A549 (cell line): Measurements from ENCODE around the gene GNL2. TPM values are rescaled to one million over a fixed set of nuclear protein-coding genes. Genes with fewer than 3 reads are reported as not detected.
"Not testable (repeated sequence)": the region's sequence is repeated elsewhere in the genome, so short reads cannot be mapped to it uniquely, and the experiment has no call there.

Experiments used
- ATAC-seq, 2 experiments: fragments of 200-7000 bp in 1 of 2; fragments of >200 bp in 1 of 2; cut with Nextera tagmentation in 1 of 2; cut with Tn5 transposase in 1 of 2; 3 replicates each; pipeline versions ENCODE4 v1.8.0 to v1.9.1; 2018 to 2020; ENCODE audit warnings: mild to moderate bottlenecking in 1 of 2, moderate library complexity in 1 of 2
- CTCF ChIA-PET: fragments of 300-600 bp; sonication (Branson Sonifier 250); formaldehyde crosslinking; extraction: SDS; loops from one replicate; lab custom pipeline; 2021; ENCODE audit warnings: antibody characterized with exemption, inconsistent platforms; lab: Yijun Ruan, JAX
- POLR2A ChIA-PET: fragments of 350-600 bp; formaldehyde crosslinking; extraction: SDS; loops from one replicate; lab custom pipeline; 2021; ENCODE audit warnings: antibody characterized with exemption, inconsistent platforms; lab: Yijun Ruan, JAX
- DNase-seq, 2 experiments: peaks; one replicate each; pipeline versions ENCODE4 v3.0.0 to v3.0.0-alpha.2; 2011 to 2016; ENCODE audit warnings: low read depth in 1 of 2, low spot score in 1 of 2
- FAIRE-seq: peaks from 2 replicates; lab custom pipeline; 2011; peaks lifted over from hg19 to GRCh38; lab: Jason Lieb, UNC
- H3K27ac ChIP-seq, 2 experiments: fragments of >200 bp; sonication (Bioruptor Twin); formaldehyde crosslinking; 3 replicates each; pipeline ENCODE4 v1.5.1; 2016 to 2017
- H3K4me1 ChIP-seq: fragments of >200 bp; sonication (Bioruptor Twin); formaldehyde crosslinking; 3 replicates; pipeline ENCODE4 v1.6.1; 2016
- H3K4me2 ChIP-seq: fragments of >200 bp; sonication (Bioruptor Twin); formaldehyde crosslinking; 3 replicates; pipeline ENCODE4 v1.6.1; 2016
- H3K4me3 ChIP-seq: fragments of >200 bp; sonication (Bioruptor Twin); formaldehyde crosslinking; 3 replicates; pipeline ENCODE4 v1.5.1; 2016
- H3K9me3 ChIP-seq: fragments of >200 bp; sonication (Bioruptor Twin); formaldehyde crosslinking; 3 replicates; pipeline ENCODE4 v1.6.1; 2016
- BHLHE40 ChIP-seq: IDR thresholded peaks from 2 replicates; pipeline ENCODE4 v1.6.1; 2012; ENCODE audit warnings: low read depth, low read length, inconsistent platforms
- EHF ChIP-seq: fragments of 250-450 bp; sonication (Bioruptor Pico); IDR thresholded peaks from 2 replicates; pipeline ENCODE4 v1.5.0; 2020; ENCODE audit warnings: mild to moderate bottlenecking
- EHMT2 ChIP-seq: fragments of 200-600 bp; sonication (generic); IDR thresholded peaks from 2 replicates; pipeline ENCODE4 v1.6.1; 2016; ENCODE audit warnings: antibody characterized with exemption, low read depth, mild to moderate bottlenecking, moderate library complexity
- ESRRA ChIP-seq: fragments of 150-350 bp; IDR thresholded peaks from 2 replicates; pipeline ENCODE4 v1.6.1; 2014; ENCODE audit warnings: mild to moderate bottlenecking, low read length, borderline replicate concordance
- GATA3 ChIP-seq: IDR thresholded peaks from 2 replicates; pipeline ENCODE4 v1.6.1; 2012; ENCODE audit warnings: borderline replicate concordance
- HOXA7 ChIP-seq: fragments of 250-450 bp; sonication (Bioruptor Pico); IDR thresholded peaks from 2 replicates; pipeline ENCODE4 v1.5.0; 2020; ENCODE audit warnings: mild to moderate bottlenecking, moderate library complexity
- HOXB5 ChIP-seq: fragments of 250-450 bp; sonication (Bioruptor Pico); IDR thresholded peaks from 2 replicates; pipeline ENCODE4 v1.5.0; 2020; ENCODE audit warnings: mild to moderate bottlenecking, moderate library complexity
- JUNB ChIP-seq: fragments of >200 bp; sonication (Bioruptor Twin); formaldehyde crosslinking; IDR thresholded peaks from 2 replicates; pipeline ENCODE4 v1.6.1; 2016
- KDM5A ChIP-seq: fragments of 200-600 bp; sonication (generic); IDR thresholded peaks from 2 replicates; pipeline ENCODE4 v1.6.1; 2016; ENCODE audit warnings: antibody characterized with exemption, mild to moderate bottlenecking
- MAFK ChIP-seq: fragments of 450-650 bp; IDR thresholded peaks from 2 replicates; pipeline ENCODE4 v1.6.1; 2014; ENCODE audit not compliant: partially characterized antibody
- RARB ChIP-seq: fragments of 250-450 bp; sonication (Bioruptor Pico); IDR thresholded peaks from 2 replicates; pipeline ENCODE4 v1.8.0; 2021; ENCODE audit warnings: mild to moderate bottlenecking, moderate library complexity
- RFX5 ChIP-seq: fragments of 450-650 bp; IDR thresholded peaks from 2 replicates; pipeline ENCODE4 v1.7.1; 2014; ENCODE audit warnings: antibody characterized with exemption, mild to moderate bottlenecking, moderate library complexity
- SREBF2 ChIP-seq: fragments of 450-650 bp; IDR thresholded peaks from 2 replicates; pipeline ENCODE4 v1.6.1; 2014; ENCODE audit warnings: mild to moderate bottlenecking, moderate library complexity
- TFCP2L1 ChIP-seq: fragments of 250-450 bp; sonication (Bioruptor Pico); IDR thresholded peaks from 2 replicates; pipeline ENCODE4 v1.5.0; 2021; ENCODE audit warnings: mild to moderate bottlenecking
- ZC3H11A ChIP-seq: fragments of 450-650 bp; IDR thresholded peaks from 2 replicates; pipeline ENCODE4 v1.6.1; 2014; ENCODE audit warnings: antibody characterized with exemption, mild to moderate bottlenecking
- ZNF302 ChIP-seq: fragments of 250-450 bp; sonication (Bioruptor Pico); IDR thresholded peaks from 2 replicates; pipeline ENCODE4 v1.9.0; 2021; ENCODE audit warnings: inconsistent platforms, mild to moderate bottlenecking, moderate library complexity
- WGBS: methylation state at CpG from one replicate; pipeline ENCODE4 v1.1.6; 2017; ENCODE audit errors: missing lambda C conversion rate; 5-methylcytosine and 5-hydroxymethylcytosine counted together
- polyA plus RNA-seq, 4 experiments: library from polyadenylated mRNA; depleted of rRNA in 3 of 4; stranded (reverse); fragments of >200 nt; fragmentation: RNase III in 1 of 4; extraction: RNeasy Plus Mini Kit Qiagen cat#74134 plus additional on column Dnase treatment in 1 of 4; gene quantifications; 2 replicates in 3 of 4; 3 replicates in 1 of 4; pipeline ENCODE4 v1.2.3, GENCODE V29; 2011 to 2017
- TF ChIP-seq, protein P1 (sequence below): fragments of 450-650 bp; IDR thresholded peaks from 2 replicates; pipeline ENCODE4 v1.6.1; 2014; ENCODE audit warnings: antibody characterized with exemption
- TF ChIP-seq, protein P2 (sequence below): IDR thresholded peaks from 2 replicates; pipeline ENCODE4 v1.6.1; 2012; ENCODE audit warnings: low read depth, borderline replicate concordance
- TF ChIP-seq, protein P3 (sequence below): fragments of >200 bp; sonication (Bioruptor Twin); formaldehyde crosslinking; IDR thresholded peaks from 3 replicates; pipeline ENCODE4 v1.5.1; 2016
- TF ChIP-seq, protein P4 (sequence below): fragments of 200-600 bp; sonication (generic); IDR thresholded peaks from 2 replicates; pipeline ENCODE4 v1.6.1; 2016; ENCODE audit warnings: antibody characterized with exemption, mild to moderate bottlenecking, moderate library complexity
- TF ChIP-seq, protein P5 (sequence below): fragments of 250-450 bp; sonication (Bioruptor Pico); IDR thresholded peaks from 2 replicates; pipeline ENCODE4 v1.5.0; 2021; ENCODE audit warnings: mild to moderate bottlenecking, moderate library complexity, borderline replicate concordance
- TF ChIP-seq, protein P6 (sequence below): fragments of 150-350 bp; IDR thresholded peaks from 2 replicates; pipeline ENCODE4 v1.6.1; 2014; ENCODE audit warnings: low read depth, mild to moderate bottlenecking, low read length

Gene GNL2
- polyA plus RNA-seq, 2 of the 4 experiments (the other 2 are of a cell fraction): 50.1 to 69.2 TPM

GRCh38 chr1:37588939-37589338 lies 6.8 kb downstream of the GNL2 start (continued):
- TF ChIP-seq, protein P1, sequence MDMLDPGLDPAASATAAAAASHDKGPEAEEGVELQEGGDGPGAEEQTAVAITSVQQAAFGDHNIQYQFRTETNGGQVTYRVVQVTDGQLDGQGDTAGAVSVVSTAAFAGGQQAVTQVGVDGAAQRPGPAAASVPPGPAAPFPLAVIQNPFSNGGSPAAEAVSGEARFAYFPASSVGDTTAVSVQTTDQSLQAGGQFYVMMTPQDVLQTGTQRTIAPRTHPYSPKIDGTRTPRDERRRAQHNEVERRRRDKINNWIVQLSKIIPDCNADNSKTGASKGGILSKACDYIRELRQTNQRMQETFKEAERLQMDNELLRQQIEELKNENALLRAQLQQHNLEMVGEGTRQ: no peak
- TF ChIP-seq RFX5: no peak
- no peak for TF ChIP-seq GATA3
- TF ChIP-seq JUNB: no peak
- no peak for TF ChIP-seq EHMT2
- TF ChIP-seq HOXB5 (CRISPR knock-in tag): no peak
- TF ChIP-seq, protein P2, sequence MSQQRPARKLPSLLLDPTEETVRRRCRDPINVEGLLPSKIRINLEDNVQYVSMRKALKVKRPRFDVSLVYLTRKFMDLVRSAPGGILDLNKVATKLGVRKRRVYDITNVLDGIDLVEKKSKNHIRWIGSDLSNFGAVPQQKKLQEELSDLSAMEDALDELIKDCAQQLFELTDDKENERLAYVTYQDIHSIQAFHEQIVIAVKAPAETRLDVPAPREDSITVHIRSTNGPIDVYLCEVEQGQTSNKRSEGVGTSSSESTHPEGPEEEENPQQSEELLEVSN: no peak
- no peak for TF ChIP-seq ZNF302 (CRISPR knock-in tag)

DNA sequence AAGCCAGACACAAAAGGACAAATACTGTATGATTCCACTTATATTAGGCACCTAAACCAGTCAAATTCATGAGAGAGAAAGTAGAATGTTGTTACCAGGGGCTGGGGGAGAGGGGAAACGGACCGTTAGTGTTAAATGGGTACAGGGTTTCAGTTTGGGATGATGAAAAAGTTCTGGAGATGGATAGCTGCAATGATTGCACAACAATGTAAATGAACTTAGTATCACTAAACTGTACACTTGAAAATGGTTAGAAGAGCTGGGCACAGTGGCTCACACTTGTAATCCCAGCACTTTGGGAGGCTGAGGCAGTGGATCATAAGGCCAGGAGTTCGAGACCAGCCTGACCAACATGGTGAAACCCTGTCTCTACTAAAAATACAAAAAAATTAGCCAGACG lies 11.2 kb downstream of the GNL2 start:
- ATAC-seq, FAIRE-seq, H3K4me1 ChIP-seq, H3K27ac ChIP-seq, H3K4me3 ChIP-seq, DNase-seq, POLR2A ChIA-PET, H3K9me3 ChIP-seq, H3K4me2 ChIP-seq: not testable (repeated sequence)
- WGBS: 70% methylated on average over 4 of the region's 4 CpGs
- CTCF ChIA-PET: interaction anchor here (0.6 kb wide), 1 partner anchor 217 kb away, joined by 3 read pairs; no protein-coding TSS in a partner anchor

DNA sequence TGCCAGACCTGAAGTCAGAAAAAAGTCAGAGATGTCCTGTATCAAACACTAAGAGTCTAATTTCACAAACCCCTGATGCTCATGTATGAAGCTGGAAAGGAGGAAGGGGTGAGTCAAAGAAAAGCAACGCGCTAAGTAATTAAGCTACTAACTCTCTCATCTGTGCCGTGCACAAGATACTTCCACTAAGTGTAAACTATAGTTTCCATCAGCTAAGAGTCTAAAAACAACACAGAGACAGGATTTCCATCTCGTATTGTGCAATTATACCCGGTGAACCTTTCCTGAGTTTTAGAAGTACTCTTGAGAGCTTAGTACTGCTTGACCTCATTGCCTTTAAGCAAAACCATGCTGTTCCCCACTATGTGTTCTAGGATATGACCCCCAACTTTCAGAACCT lies 20.0 kb downstream of the GNL2 start:
- no peak overlapping the region for H3K4me2 ChIP-seq
- DNase-seq (no peak), FAIRE-seq (no peak), ATAC-seq (no peak)
- POLR2A ChIA-PET: no interaction called here
- CTCF ChIA-PET: interaction anchor here (1.4 to 1.8 kb wide), 2 partner anchors 10 to 61 kb away, joined by 3 to 4 read pairs; partner anchors contain the start of gene MEAF6
- no peaks in the 10 kb centered on the region for H3K9me3 ChIP-seq
- no peak overlapping the region for H3K4me3 ChIP-seq
- no peak overlapping the region for H3K27ac ChIP-seq
- peaks cover 9% of the 10 kb centered on the region; the same call in 1 of the 3 replicates for H3K4me1 ChIP-seq
- 84% methylated on average over 5 of the region's 5 CpGs for WGBS
- TF ChIP-seq EHMT2 (no peak), MAFK (no peak), ESRRA (no peak), KDM5A (no peak), SREBF2 (no peak), EHF (CRISPR knock-in tag) (no peak), TFCP2L1 (CRISPR knock-in tag) (no peak), ZC3H11A (no peak), RARB (CRISPR knock-in tag) (no peak), HOXA7 (CRISPR knock-in tag) (no peak), BHLHE40 (no peak)
- TF ChIP-seq, protein P3, sequence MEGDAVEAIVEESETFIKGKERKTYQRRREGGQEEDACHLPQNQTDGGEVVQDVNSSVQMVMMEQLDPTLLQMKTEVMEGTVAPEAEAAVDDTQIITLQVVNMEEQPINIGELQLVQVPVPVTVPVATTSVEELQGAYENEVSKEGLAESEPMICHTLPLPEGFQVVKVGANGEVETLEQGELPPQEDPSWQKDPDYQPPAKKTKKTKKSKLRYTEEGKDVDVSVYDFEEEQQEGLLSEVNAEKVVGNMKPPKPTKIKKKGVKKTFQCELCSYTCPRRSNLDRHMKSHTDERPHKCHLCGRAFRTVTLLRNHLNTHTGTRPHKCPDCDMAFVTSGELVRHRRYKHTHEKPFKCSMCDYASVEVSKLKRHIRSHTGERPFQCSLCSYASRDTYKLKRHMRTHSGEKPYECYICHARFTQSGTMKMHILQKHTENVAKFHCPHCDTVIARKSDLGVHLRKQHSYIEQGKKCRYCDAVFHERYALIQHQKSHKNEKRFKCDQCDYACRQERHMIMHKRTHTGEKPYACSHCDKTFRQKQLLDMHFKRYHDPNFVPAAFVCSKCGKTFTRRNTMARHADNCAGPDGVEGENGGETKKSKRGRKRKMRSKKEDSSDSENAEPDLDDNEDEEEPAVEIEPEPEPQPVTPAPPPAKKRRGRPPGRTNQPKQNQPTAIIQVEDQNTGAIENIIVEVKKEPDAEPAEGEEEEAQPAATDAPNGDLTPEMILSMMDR: no peak
- TF ChIP-seq, protein P4, sequence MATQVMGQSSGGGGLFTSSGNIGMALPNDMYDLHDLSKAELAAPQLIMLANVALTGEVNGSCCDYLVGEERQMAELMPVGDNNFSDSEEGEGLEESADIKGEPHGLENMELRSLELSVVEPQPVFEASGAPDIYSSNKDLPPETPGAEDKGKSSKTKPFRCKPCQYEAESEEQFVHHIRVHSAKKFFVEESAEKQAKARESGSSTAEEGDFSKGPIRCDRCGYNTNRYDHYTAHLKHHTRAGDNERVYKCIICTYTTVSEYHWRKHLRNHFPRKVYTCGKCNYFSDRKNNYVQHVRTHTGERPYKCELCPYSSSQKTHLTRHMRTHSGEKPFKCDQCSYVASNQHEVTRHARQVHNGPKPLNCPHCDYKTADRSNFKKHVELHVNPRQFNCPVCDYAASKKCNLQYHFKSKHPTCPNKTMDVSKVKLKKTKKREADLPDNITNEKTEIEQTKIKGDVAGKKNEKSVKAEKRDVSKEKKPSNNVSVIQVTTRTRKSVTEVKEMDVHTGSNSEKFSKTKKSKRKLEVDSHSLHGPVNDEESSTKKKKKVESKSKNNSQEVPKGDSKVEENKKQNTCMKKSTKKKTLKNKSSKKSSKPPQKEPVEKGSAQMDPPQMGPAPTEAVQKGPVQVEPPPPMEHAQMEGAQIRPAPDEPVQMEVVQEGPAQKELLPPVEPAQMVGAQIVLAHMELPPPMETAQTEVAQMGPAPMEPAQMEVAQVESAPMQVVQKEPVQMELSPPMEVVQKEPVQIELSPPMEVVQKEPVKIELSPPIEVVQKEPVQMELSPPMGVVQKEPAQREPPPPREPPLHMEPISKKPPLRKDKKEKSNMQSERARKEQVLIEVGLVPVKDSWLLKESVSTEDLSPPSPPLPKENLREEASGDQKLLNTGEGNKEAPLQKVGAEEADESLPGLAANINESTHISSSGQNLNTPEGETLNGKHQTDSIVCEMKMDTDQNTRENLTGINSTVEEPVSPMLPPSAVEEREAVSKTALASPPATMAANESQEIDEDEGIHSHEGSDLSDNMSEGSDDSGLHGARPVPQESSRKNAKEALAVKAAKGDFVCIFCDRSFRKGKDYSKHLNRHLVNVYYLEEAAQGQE: no peak
- TF ChIP-seq, protein P5, sequence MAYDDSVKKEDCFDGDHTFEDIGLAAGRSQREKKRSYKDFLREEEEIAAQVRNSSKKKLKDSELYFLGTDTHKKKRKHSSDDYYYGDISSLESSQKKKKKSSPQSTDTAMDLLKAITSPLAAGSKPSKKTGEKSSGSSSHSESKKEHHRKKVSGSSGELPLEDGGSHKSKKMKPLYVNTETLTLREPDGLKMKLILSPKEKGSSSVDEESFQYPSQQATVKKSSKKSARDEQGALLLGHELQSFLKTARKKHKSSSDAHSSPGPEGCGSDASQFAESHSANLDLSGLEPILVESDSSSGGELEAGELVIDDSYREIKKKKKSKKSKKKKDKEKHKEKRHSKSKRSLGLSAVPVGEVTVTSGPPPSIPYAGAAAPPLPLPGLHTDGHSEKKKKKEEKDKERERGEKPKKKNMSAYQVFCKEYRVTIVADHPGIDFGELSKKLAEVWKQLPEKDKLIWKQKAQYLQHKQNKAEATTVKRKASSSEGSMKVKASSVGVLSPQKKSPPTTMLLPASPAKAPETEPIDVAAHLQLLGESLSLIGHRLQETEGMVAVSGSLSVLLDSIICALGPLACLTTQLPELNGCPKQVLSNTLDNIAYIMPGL (CRISPR knock-in tag): no peak
- TF ChIP-seq, protein P6, sequence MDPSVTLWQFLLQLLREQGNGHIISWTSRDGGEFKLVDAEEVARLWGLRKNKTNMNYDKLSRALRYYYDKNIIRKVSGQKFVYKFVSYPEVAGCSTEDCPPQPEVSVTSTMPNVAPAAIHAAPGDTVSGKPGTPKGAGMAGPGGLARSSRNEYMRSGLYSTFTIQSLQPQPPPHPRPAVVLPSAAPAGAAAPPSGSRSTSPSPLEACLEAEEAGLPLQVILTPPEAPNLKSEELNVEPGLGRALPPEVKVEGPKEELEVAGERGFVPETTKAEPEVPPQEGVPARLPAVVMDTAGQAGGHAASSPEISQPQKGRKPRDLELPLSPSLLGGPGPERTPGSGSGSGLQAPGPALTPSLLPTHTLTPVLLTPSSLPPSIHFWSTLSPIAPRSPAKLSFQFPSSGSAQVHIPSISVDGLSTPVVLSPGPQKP: no peak
